K562 (cell line): ENCODE measurements around the gene GNGT2. TPM values are rescaled to one million over a fixed set of nuclear protein-coding genes. Genes with fewer than 3 reads are reported as not detected.
A peak's percentile ranks its signal among the peaks of the same experiment; 100 is the strongest.

Source experiments
- ATAC-seq: fragments of 200-7000 bp; cut with Tn5 transposase; 3 replicates; pipeline ENCODE4 v1.9.1; 2020; ENCODE audit warnings: moderate library complexity
- BruUV-seq: library from RNA; stranded (reverse); fragments of 400-500 nt; replicated peaks from 2 replicates; lab custom pipeline; 2021; lab: Mats Ljungman, UMichigan
- CTCF ChIA-PET: fragments of 300-600 bp; formaldehyde crosslinking; extraction: SDS; loops from one replicate; lab custom pipeline; 2021; ENCODE audit warnings: low intra/inter-chr PET ratio; lab: Yijun Ruan, JAX
- POLR2A ChIA-PET: fragments of 300-600, 350-650 bp; sonication (Branson Sonifier 250); formaldehyde crosslinking; extraction: SDS; loops from one replicate; lab custom pipeline; 2021; ENCODE audit warnings: antibody characterized with exemption, inconsistent platforms; lab: Yijun Ruan, JAX
- DNase-seq, 4 experiments: peaks; one replicate each; pipeline versions ENCODE4 v3.0.0 to v3.0.0-alpha.2; 2011 to 2018; ENCODE audit warnings: low spot score in 3 of 4, mixed read lengths in 3 of 4; ENCODE audit errors: extremely low read depth in 1 of 4
- FAIRE-seq: peaks from 2 replicates; lab custom pipeline; 2011; peaks lifted over from hg19 to GRCh38; lab: Jason Lieb, UNC
- H2AFZ ChIP-seq: 2 replicates; pipeline ENCODE4 v1.6.0; 2011; ENCODE audit warnings: low read depth, low read length, control low read depth, inconsistent platforms
- H3K27ac ChIP-seq: fragments of 200-600 bp; 3 replicates; pipeline ENCODE4 v1.8.0; 2011; ENCODE audit warnings: low read depth, mild to moderate bottlenecking, control low read depth, inconsistent platforms, low read length, moderate library complexity, mixed read lengths; ENCODE audit errors: extremely low read depth
- H3K27me3 ChIP-seq, 2 experiments: fragments of 300-600 bp in 1 of 2; 2 replicates in 1 of 2; 3 replicates in 1 of 2; pipeline versions ENCODE4 v1.6.0 to v1.8.0; 2011; ENCODE audit warnings: inconsistent platforms in 2 of 2, low read length in 2 of 2, mild to moderate bottlenecking in 1 of 2, mixed read lengths in 1 of 2, moderate library complexity in 1 of 2; ENCODE audit not compliant: control insufficient read depth in 2 of 2, insufficient read depth in 2 of 2
- H3K36me3 ChIP-seq: fragments of 300-600 bp; 3 replicates; pipeline ENCODE4 v1.8.0; 2011; ENCODE audit warnings: mild to moderate bottlenecking, low read length, inconsistent platforms; ENCODE audit not compliant: control insufficient read depth, insufficient read depth
- H3K4me1 ChIP-seq, 2 experiments: fragments of 200-600 bp in 1 of 2; replicated peaks in 1 of 2; 2 replicates in 1 of 2; 3 replicates in 1 of 2; pipeline versions ENCODE4 v1.5.1 to v1.8.0; 2011; ENCODE audit warnings: inconsistent platforms in 2 of 2, low read length in 2 of 2, mild to moderate bottlenecking in 1 of 2, mixed read lengths in 1 of 2, moderate library complexity in 1 of 2; ENCODE audit not compliant: control insufficient read depth in 2 of 2, insufficient read depth in 2 of 2
- H3K4me2 ChIP-seq: 2 replicates; pipeline ENCODE4 v1.6.1; 2011; ENCODE audit warnings: low read length, control low read depth, inconsistent platforms, mixed read lengths; ENCODE audit not compliant: insufficient read depth
- H3K4me3 ChIP-seq: fragments of 200-600 bp; sonication (generic), shearing (Covaris generic); 2 replicates; pipeline ENCODE4 v1.5.1; 2016; ENCODE audit warnings: control low read depth, inconsistent platforms
- H3K79me2 ChIP-seq: fragments of 200-600 bp; 3 replicates; pipeline ENCODE4 v1.8.0; 2011; ENCODE audit warnings: low read length, inconsistent platforms; ENCODE audit not compliant: control insufficient read depth, insufficient read depth
- H3K9ac ChIP-seq, 2 experiments: 2 replicates each; pipeline versions ENCODE4 v1.6.0 to v1.6.1; 2011; ENCODE audit warnings: low read depth in 2 of 2, low read length in 2 of 2, control low read depth in 1 of 2, inconsistent platforms in 1 of 2, mild to moderate bottlenecking in 1 of 2, mixed read lengths in 1 of 2; ENCODE audit not compliant: insufficient read depth in 1 of 2
- H3K9me1 ChIP-seq: one replicate; pipeline ENCODE4 v1.6.0; 2011; ENCODE audit warnings: inconsistent platforms, mild to moderate bottlenecking, low read length, moderate library complexity; ENCODE audit not compliant: control insufficient read depth, insufficient read depth
- H3K9me3 ChIP-seq: replicated peaks from 2 replicates; pipeline ENCODE4 v1.5.1; 2011; ENCODE audit warnings: low read depth, low read length, inconsistent platforms; ENCODE audit not compliant: control insufficient read depth, insufficient read depth
- H4K20me1 ChIP-seq: replicated peaks from 2 replicates; pipeline ENCODE4 v1.6.1; 2011; ENCODE audit warnings: low read length, inconsistent platforms, mixed read lengths; ENCODE audit not compliant: control insufficient read depth, insufficient read depth
- BDP1 ChIP-seq: IDR thresholded peaks from 3 replicates; pipeline ENCODE4 v1.6.1; 2011; ENCODE audit not compliant: insufficient read length, insufficient read depth
- CAMTA2 ChIP-seq: fragments of 250-450 bp; sonication (Bioruptor Pico); conservative IDR thresholded peaks from 2 replicates; pipeline ENCODE4 v1.5.1; 2022
- CEBPB ChIP-seq: fragments of 450-650 bp; IDR thresholded peaks from 2 replicates; pipeline ENCODE4 v1.6.1; 2016; ENCODE audit warnings: missing genetic modification characterization, missing compliant biosample characterization
- EZH2 ChIP-seq: IDR thresholded peaks from 2 replicates; pipeline ENCODE4 v1.6.1; 2012; ENCODE audit warnings: low read depth, mild to moderate bottlenecking, inconsistent platforms, low read length, borderline replicate concordance
- GATA2 ChIP-seq: sonication (generic); formaldehyde crosslinking; IDR thresholded peaks from 2 replicates; pipeline ENCODE4 v1.4.0; 2020; ENCODE audit warnings: mild to moderate bottlenecking, missing genetic modification reagents
- HDAC3 ChIP-seq: fragments of 450-650 bp; IDR thresholded peaks from 2 replicates; pipeline ENCODE4 v1.6.1; 2018; ENCODE audit warnings: borderline replicate concordance, mild to moderate bottlenecking, moderate library complexity; ENCODE audit not compliant: partially characterized antibody
- HMG20A ChIP-seq: fragments of 450-650 bp; formaldehyde crosslinking; conservative IDR thresholded peaks from 2 replicates; pipeline ENCODE4 v1.4.0; 2020; ENCODE audit warnings: mild to moderate bottlenecking, mixed read lengths
- JUND ChIP-seq, 2 experiments: IDR thresholded peaks; 2 replicates in 1 of 2; 3 replicates in 1 of 2; pipeline ENCODE4 v1.6.1; 2011; ENCODE audit warnings: borderline replicate concordance in 2 of 2, low read depth in 2 of 2, low read length in 2 of 2, improper control_type of control experiment in 1 of 2, missing biosample characterization in 1 of 2, missing genetic modification characterization in 1 of 2, missing genetic modification reagents in 1 of 2
- KDM1A ChIP-seq, 2 experiments: fragments of 450-650 bp; IDR thresholded peaks; 2 replicates each; pipeline ENCODE4 v1.6.1; 2016; ENCODE audit warnings: mild to moderate bottlenecking in 2 of 2
- MAFF ChIP-seq: IDR thresholded peaks from 2 replicates; pipeline ENCODE4 v1.6.1; 2012; ENCODE audit warnings: low read length, improper control_type of control experiment
- MAFG ChIP-seq: fragments of 450-650 bp; conservative IDR thresholded peaks from 2 replicates; pipeline ENCODE4 v1.6.1; 2016; ENCODE audit warnings: missing genetic modification characterization, missing compliant biosample characterization
- MAFK ChIP-seq: IDR thresholded peaks from 2 replicates; pipeline ENCODE4 v1.6.1; 2011; ENCODE audit warnings: low read length, improper control_type of control experiment
- POLR2AphosphoS5 ChIP-seq: IDR thresholded peaks from 2 replicates; pipeline ENCODE4 v1.6.1; 2011; ENCODE audit warnings: mild to moderate bottlenecking, low read depth, low read length, moderate library complexity; ENCODE audit not compliant: control insufficient read depth, insufficient read depth
- RBM17 ChIP-seq: fragments of 200-400 bp; formaldehyde crosslinking; IDR thresholded peaks from 2 replicates; pipeline ENCODE4 v1.6.1; 2017; ENCODE audit warnings: low read depth, mild to moderate bottlenecking, low read length, borderline replicate concordance
- SREBF1 ChIP-seq: fragments of 150-350 bp; IDR thresholded peaks from 2 replicates; pipeline ENCODE4 v1.6.1; 2014; ENCODE audit warnings: antibody characterized with exemption, low read depth, low read length, borderline replicate concordance
- ZNF133 ChIP-seq: fragments of 250-450 bp; sonication (Bioruptor Pico); IDR thresholded peaks from 2 replicates; pipeline ENCODE4 v1.4.0; 2020; ENCODE audit warnings: mild to moderate bottlenecking
- ZNF165 ChIP-seq: fragments of 250-450 bp; sonication (Bioruptor Pico); IDR thresholded peaks from 2 replicates; pipeline ENCODE4 v1.4.0; 2020; ENCODE audit warnings: borderline replicate concordance
- ZNF3 ChIP-seq: fragments of 250-450 bp; sonication (Bioruptor Pico); IDR thresholded peaks from 2 replicates; pipeline ENCODE4 v1.5.0; 2021; ENCODE audit warnings: mild to moderate bottlenecking, moderate library complexity
- ZNF449 ChIP-seq: fragments of 250-450 bp; sonication (Bioruptor Pico); IDR thresholded peaks from 2 replicates; pipeline ENCODE4 v1.8.0; 2022; ENCODE audit warnings: moderate library complexity, mild to moderate bottlenecking, inconsistent platforms
- ZNF77 ChIP-seq: fragments of 250-450 bp; sonication (Bioruptor Pico); IDR thresholded peaks from 2 replicates; pipeline ENCODE4 v1.5.0; 2020
- WGBS: fragments of 100-300 bp; shearing (Covaris generic); methylation state at CpG from one replicate; pipeline ENCODE4 v1.1.6; 2016; ENCODE audit warnings: low coverage, mixed read lengths; ENCODE audit not compliant: insufficient coverage; ENCODE audit errors: missing lambda C conversion rate; 5-methylcytosine and 5-hydroxymethylcytosine counted together
- in situ Hi-C: fragments of 300-500 bp; cut with MboI; formaldehyde crosslinking; loops from 4 replicates; pipeline ENCODE4 v1.15.0; 2018; ENCODE audit warnings: inconsistent platforms, mixed read lengths
- intact Hi-C: fragments of 100-400 bp; cut with micrococcal nuclease; formaldehyde crosslinking; loops from 2 replicates; pipeline ENCODE4 v1.14.2; 2022
- polyA plus RNA-seq, 8 experiments: library from polyadenylated mRNA; depleted of rRNA in 4 of 8; stranded (reverse) in 5 of 8; unstranded in 3 of 8; fragments of >200 nt; fragmentation: Nextera tagmentation in 2 of 8; fragmentation: Illumina TruSeq in 1 of 8; extraction: Ambion mirVana in 2 of 8; extraction: Trizol in 1 of 8; gene quantifications; 2 replicates each; pipeline versions ENCODE4 v1.2.1 to v1.2.3, GENCODE V29; 2011 to 2014; ENCODE audit warnings: inconsistent platforms in 1 of 8, missing spikeins in 1 of 8
- total RNA-seq, 7 experiments: library from RNA; depleted of rRNA in 6 of 7; stranded (reverse); fragments of >200 nt in 6 of 7; fragmentation: Illumina TruSeq in 2 of 7; extraction: Trizol in 2 of 7; gene quantifications; 2 replicates each; pipeline versions ENCODE4 v1.2.1 to v1.2.3, GENCODE V29; 2011 to 2021; ENCODE audit warnings: low replicate concordance in 1 of 7

Gene GNGT2
- total and polyA plus RNA-seq, 9 of the 15 experiments (the other 6 are each of a cell fraction or from before 2014, with no cell fraction given) = not detected

- ChIA-PET POLR2A (interaction anchor here (0.6 to 1.7 kb wide), 6 partner anchors 9 to 249 kb away, joined by 3 to 9 read pairs (median 3); no protein-coding TSS in a partner anchor), CTCF (interaction anchor here (1.5 kb wide), 1 partner anchor 12 kb away, joined by 4 read pairs; no protein-coding TSS in a partner anchor)
- Histone ChIP-seq H4K20me1 (no peaks in the 10 kb centered on the region), H3K4me2 (peak overlapping the region; percentile 94), H3K79me2 (no peaks in the 10 kb centered on the region), H3K27ac (peak overlapping the region; percentile 99), H3K9me3 (no peaks in the 10 kb centered on the region), H3K9ac (peak overlapping the region; percentile 95 to 97; a peak in 3 of 4 replicates), H3K36me3 (no peaks in the 10 kb centered on the region), H2AFZ (peak overlapping the region; percentile 99), H3K4me3 (peak overlapping the region; percentile 72), H3K27me3 (no peaks in the 10 kb centered on the region), H3K4me1 (peaks cover 7 to 9% of the 10 kb centered on the region in 2 experiments; a peak in 3 of 5 replicates), H3K9me1 (no peaks in the 10 kb centered on the region)
- intact Hi-C loops = loop anchor here (5.0 kb wide), 2 partner anchors 36 to 299 kb away; partner anchors contain the start of gene ATP5MC1
- 2% methylated on average over 8 of the region's 8 CpGs for WGBS
- no peak for ATAC-seq
- no peak for FAIRE-seq
- in situ Hi-C loops = no loop called here
- BruUV-seq = TSS peak; percentile 92
- no peak for DNase-seq
- TF ChIP-seq MAFG (tag) (peak; percentile 78), EZH2 (no peak), MAFK (peak; percentile 73), MAFF (peak; percentile 79), JUND (IDR thresholded peaks at IDR 0.05; ENCODE audit: borderline replicate concordance, low read depth, low read length) (no peak), JUND (tag; IDR thresholded peaks at IDR 0.05; ENCODE audit: borderline replicate concordance, low read depth, low read length) (no peak), ZNF77 (CRISPR knock-in tag) (no peak), HMG20A (no peak), RBM17 (no peak), GATA2 (CRISPR knock-in tag) (no peak), HDAC3 (peak; percentile 32), POLR2AphosphoS5 (no peak), ZNF3 (no peak), KDM1A (IDR thresholded peaks at IDR 0.05) (peak; percentile 84 to 86), ZNF133 (CRISPR knock-in tag) (no peak), BDP1 (no peak), CEBPB (tag) (peak; percentile 88), ZNF165 (CRISPR knock-in tag) (no peak), CAMTA2 (no peak), ZNF449 (CRISPR knock-in tag) (no peak), SREBF1 (no peak)
These were observed 18.9 kb downstream of the GNGT2 start for GRCh38 chr17:49191409-49191916.
